Umbilical cord (tissue), 2 donors: ENCODE data around the gene IGSF8. TPM values are rescaled to one million over a fixed set of nuclear protein-coding genes. Genes with fewer than 3 reads are reported as not detected.
"Not testable (repeated sequence)": the region's sequence is repeated elsewhere in the genome, so short reads cannot be mapped to it uniquely, and the experiment has no call there.

Source experiments
- DNase-seq: peaks from one replicate; pipeline ENCODE4 v3.0.0-alpha.2; 2015; ENCODE audit warnings: low spot score
- total RNA-seq: library from RNA; depleted of rRNA; stranded (reverse); fragments of >200 nt; gene quantifications from one replicate; pipeline ENCODE4 v1.2.3, GENCODE V29; 2014; ENCODE audit warnings: low replicate concordance; ENCODE audit not compliant: insufficient read depth

IGSF8 gene
- total RNA-seq, 1 donor from 2014 or later = 8.2 TPM

GRCh38 chr1:160127381-160127780 is 29.0 kb upstream of the IGSF8 start:
- DNase-seq = no peak

GRCh38 chr1:160126342-160126741 is 27.9 kb upstream of the IGSF8 start:
- not testable (repeated sequence) for DNase-seq

GRCh38 chr1:160125746-160126145 is 27.3 kb upstream of the IGSF8 start:
- no peak for DNase-seq

GRCh38 chr1:160124705-160125478 is 26.5 kb upstream of the IGSF8 start:
- DNase-seq = no peak

GRCh38 chr1:160123726-160124125 is 25.3 kb upstream of the IGSF8 start:
- DNase-seq = no peak

GRCh38 chr1:160122978-160123495 is 24.6 kb upstream of the IGSF8 start:
- no peak for DNase-seq

- no peak for DNase-seq
Measured at GRCh38 chr1:160121388-160121787, 23.0 kb upstream of the IGSF8 start.

- DNase-seq = no peak
Measured at GRCh38 chr1:160120797-160121196, 22.4 kb upstream of the IGSF8 start.

GRCh38 chr1:160118928-160119327 is 20.5 kb upstream of the IGSF8 start:
- DNase-seq = no peak

GRCh38 chr1:160117709-160118183 is 19.3 kb upstream of the IGSF8 start:
- DNase-seq = peak; percentile 95

GRCh38 chr1:160117300-160117699 is 18.9 kb upstream of the IGSF8 start:
- peak; percentile 49 for DNase-seq

GRCh38 chr1:160116283-160117147 is 18.1 kb upstream of the IGSF8 start:
- DNase-seq = peak; percentile 86

GRCh38 chr1:160115545-160116282 is 17.3 kb upstream of the IGSF8 start, which contains the start of gene ATP1A2:
Gene ATP1A2 (plus strand): TSS chr1:160115759. CDS start chr1:160115862, 103 bp downstream.
- peak; percentile 78 for DNase-seq

- peak; percentile 91 for DNase-seq
Measured at GRCh38 chr1:160114085-160114484, 15.7 kb upstream of the IGSF8 start.

GRCh38 chr1:160113407-160113806 is 15.0 kb upstream of the IGSF8 start:
- DNase-seq = no peak

- DNase-seq = peak; percentile 43
Measured at GRCh38 chr1:160112357-160112756, 13.9 kb upstream of the IGSF8 start.

- DNase-seq = not testable (repeated sequence)
Measured at GRCh38 chr1:160111462-160111861, 13.0 kb upstream of the IGSF8 start.

- no peak for DNase-seq
Measured at GRCh38 chr1:160109686-160110085, 11.3 kb upstream of the IGSF8 start.

- peak; percentile 56 for DNase-seq
Measured at GRCh38 chr1:160108888-160109662, 10.7 kb upstream of the IGSF8 start.

GRCh38 chr1:160107512-160107911 is 9.1 kb upstream of the IGSF8 start:
- no peak for DNase-seq

- DNase-seq = no peak
Measured at GRCh38 chr1:160105155-160105554, 6.7 kb upstream of the IGSF8 start.
